CD14-positive monocyte (primary cell): ENCODE results near the gene PA2G4. TPM values are rescaled to one million over a fixed set of nuclear protein-coding genes. Genes with fewer than 3 reads are reported as not detected.

Experiments used
- DNase-seq, 3 donors: peaks; one replicate each; pipeline ENCODE4 v3.0.0-alpha.2; 2011 to 2022
- H2AFZ ChIP-seq: 2 replicates; pipeline ENCODE4 v1.6.0; 2012; ENCODE audit warnings: mild to moderate bottlenecking, low read depth, low read length, inconsistent platforms; ENCODE audit not compliant: insufficient read depth, poor library complexity, severe bottlenecking
- H3K27ac ChIP-seq, 2 donors: 1 replicate in 1 of 2; 2 replicates in 1 of 2; pipeline ENCODE4 v1.5.1; 2012 to 2013; ENCODE audit warnings: low read length in 2 of 2, control low read depth in 1 of 2, inconsistent platforms in 1 of 2, low read depth in 1 of 2, mild to moderate bottlenecking in 1 of 2
- H3K27me3 ChIP-seq, 2 donors: one replicate each; pipeline versions ENCODE4 v1.6.0 to v1.6.1; 2011 to 2013; ENCODE audit warnings: low read length in 2 of 2; ENCODE audit not compliant: control insufficient read depth in 2 of 2, insufficient read depth in 2 of 2
- H3K36me3 ChIP-seq, 2 donors: replicated peaks in 1 of 2; 1 replicate in 1 of 2; 2 replicates in 1 of 2; pipeline versions ENCODE4 v1.5.1 to v1.6.1; 2012 to 2013; ENCODE audit warnings: low read length in 2 of 2, control low read depth in 1 of 2, inconsistent platforms in 1 of 2, mild to moderate bottlenecking in 1 of 2; ENCODE audit not compliant: insufficient read depth in 2 of 2, control insufficient read depth in 1 of 2
- H3K4me1 ChIP-seq, 2 donors: 1 replicate in 1 of 2; 2 replicates in 1 of 2; pipeline versions ENCODE4 v1.5.1 to v1.6.1; 2012 to 2013; ENCODE audit warnings: low read length in 2 of 2, control low read depth in 1 of 2, inconsistent platforms in 1 of 2, mild to moderate bottlenecking in 1 of 2, moderate library complexity in 1 of 2; ENCODE audit not compliant: insufficient read depth in 2 of 2, control insufficient read depth in 1 of 2
- H3K4me2 ChIP-seq: replicated peaks from 2 replicates; pipeline ENCODE3; 2012; ENCODE audit warnings: low read length, moderate library complexity, mild to moderate bottlenecking; ENCODE audit not compliant: poor library complexity, severe bottlenecking; ENCODE audit errors: extremely low read depth
- H3K4me3 ChIP-seq, 3 experiments: fragments of 200-600 bp in 1 of 3; sonication (generic) in 1 of 3; replicated peaks in 1 of 3; 1 replicate in 2 of 3; 2 replicates in 1 of 3; pipeline ENCODE4 v1.5.1; 2011 to 2013; ENCODE audit warnings: low read length in 3 of 3, mild to moderate bottlenecking in 3 of 3, control low read depth in 2 of 3, low read depth in 2 of 3, inconsistent platforms in 1 of 3, moderate library complexity in 1 of 3
- H3K79me2 ChIP-seq: 2 replicates; pipeline ENCODE4 v1.6.0; 2012; ENCODE audit warnings: mild to moderate bottlenecking, control low read depth, inconsistent platforms, low read length, moderate library complexity; ENCODE audit not compliant: insufficient read depth
- H3K9ac ChIP-seq: 2 replicates; pipeline ENCODE4 v1.6.0; 2017; ENCODE audit warnings: low read length, mild to moderate bottlenecking; ENCODE audit not compliant: insufficient read depth, poor library complexity, severe bottlenecking
- H3K9me3 ChIP-seq, 2 donors: replicated peaks in 1 of 2; 1 replicate in 1 of 2; 2 replicates in 1 of 2; pipeline versions ENCODE4 v1.5.1 to v1.6.1; 2012 to 2013; ENCODE audit warnings: low read length in 2 of 2, control low read depth in 1 of 2; ENCODE audit not compliant: control insufficient read depth in 1 of 2, insufficient read depth in 1 of 2
- H4K20me1 ChIP-seq: 2 replicates; pipeline ENCODE4 v1.6.0; 2012; ENCODE audit warnings: mild to moderate bottlenecking, low read length, control low read depth, moderate library complexity; ENCODE audit not compliant: insufficient read depth
- H3K27ac Mint-ChIP-seq, 7 donors: one replicate each; pipeline ENCODE4 v1.8.0; 2020; ENCODE audit warnings: mild to moderate bottlenecking in 7 of 7, mixed read lengths in 7 of 7, moderate library complexity in 6 of 7, inconsistent platforms in 2 of 7
- H3K27me3 Mint-ChIP-seq, 3 donors: one replicate each; pipeline ENCODE4 v1.8.0; 2021 to 2022; ENCODE audit warnings: low read depth in 3 of 3, mild to moderate bottlenecking in 3 of 3, mixed read lengths in 3 of 3, moderate library complexity in 3 of 3, inconsistent platforms in 1 of 3
- H3K36me3 Mint-ChIP-seq, 2 donors: one replicate each; pipeline ENCODE4 v1.8.0; 2020; ENCODE audit warnings: mixed read lengths in 2 of 2, inconsistent platforms in 1 of 2, mild to moderate bottlenecking in 1 of 2
- H3K4me1 Mint-ChIP-seq: one replicate; pipeline ENCODE4 v1.8.0; 2020; ENCODE audit warnings: mild to moderate bottlenecking, mixed read lengths
- H3K4me3 Mint-ChIP-seq, 2 donors: one replicate each; pipeline ENCODE4 v1.8.0; 2020; ENCODE audit warnings: mild to moderate bottlenecking in 2 of 2, mixed read lengths in 2 of 2, moderate library complexity in 1 of 2
- H3K9me3 Mint-ChIP-seq, 7 donors: one replicate each; pipeline ENCODE4 v1.8.0; 2020 to 2022; ENCODE audit warnings: mixed read lengths in 7 of 7, mild to moderate bottlenecking in 6 of 7, moderate library complexity in 6 of 7, inconsistent platforms in 2 of 7
- WGBS: methylation state at CpG from one replicate; pipeline ENCODE4 v1.1.5; 2013; ENCODE audit warnings: missing lambda C conversion rate; ENCODE audit not compliant: insufficient coverage; 5-methylcytosine and 5-hydroxymethylcytosine counted together
- intact Hi-C, 2 donors: fragments of 100-400 bp; cut with micrococcal nuclease; formaldehyde crosslinking; loops; one replicate each; pipeline versions ENCODE4 v1.15.0 to v1.15.1; 2023
- polyA plus RNA-seq, 3 donors: library from polyadenylated mRNA; depleted of rRNA in 1 of 3; unstranded in 2 of 3; stranded (reverse) in 1 of 3; fragments of 300-500 nt in 2 of 3; fragments of >200 nt in 1 of 3; fragmentation: Illumina TruSeq in 2 of 3; gene quantifications; 1 replicate in 2 of 3; 2 replicates in 1 of 3; pipeline ENCODE4 v1.2.3, GENCODE V29; 2012 to 2021
- TF ChIP-seq, protein P1 (sequence below): fragments of 200-600 bp; IDR thresholded peaks from one replicate; pipeline ENCODE4 v1.8.0; 2022; ENCODE audit warnings: antibody characterized with exemption, mild to moderate bottlenecking

PA2G4 gene
- polyA plus RNA-seq, 3 donors = 83.0 to 84.2 (median 83.0) TPM

DNA sequence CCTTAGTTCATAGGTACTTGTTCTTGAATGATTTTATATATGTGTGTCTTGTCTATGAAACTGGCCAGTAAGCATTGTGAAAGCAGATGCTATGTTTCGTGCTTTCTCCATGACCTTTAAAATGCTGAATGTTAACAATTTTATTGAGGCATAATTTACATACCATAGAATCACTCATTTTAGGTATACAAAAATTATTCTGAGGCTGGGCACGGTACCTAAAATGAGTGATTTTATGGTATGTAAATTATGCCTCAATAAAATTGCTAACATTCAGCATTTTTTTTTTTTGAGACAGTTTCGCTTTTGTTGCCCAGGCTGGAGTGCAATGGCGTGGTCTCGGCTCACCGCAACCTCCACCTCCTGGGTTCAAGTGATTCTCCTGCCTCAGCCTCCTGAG is 30.5 kb downstream of the PA2G4 start:
- Mint-ChIP-seq H3K27me3 (peaks cover 0 to 4% (median 2%) of the 10 kb centered on the region in 3 donors), H3K4me3 (no peak overlapping the region), H3K9me3 (peaks cover 0 to 4% (median 0%) of the 10 kb centered on the region in 7 donors), H3K27ac (no peak overlapping the region), H3K4me1 (peaks cover 6% of the 10 kb centered on the region), H3K36me3 (peaks cover 84 to 93% of the 10 kb centered on the region in 2 donors)
- no CpG with 5 or more reads among the region's 6 CpGs for WGBS
- H3K79me2 ChIP-seq = peaks cover 11% of the 10 kb centered on the region
- no peaks in the 10 kb centered on the region for H4K20me1 ChIP-seq
- peaks cover 78 to 97% of the 10 kb centered on the region in 2 donors for H3K36me3 ChIP-seq
- no peak overlapping the region for H3K9ac ChIP-seq
- no peak overlapping the region for H3K27ac ChIP-seq
- TF ChIP-seq, protein P1, sequence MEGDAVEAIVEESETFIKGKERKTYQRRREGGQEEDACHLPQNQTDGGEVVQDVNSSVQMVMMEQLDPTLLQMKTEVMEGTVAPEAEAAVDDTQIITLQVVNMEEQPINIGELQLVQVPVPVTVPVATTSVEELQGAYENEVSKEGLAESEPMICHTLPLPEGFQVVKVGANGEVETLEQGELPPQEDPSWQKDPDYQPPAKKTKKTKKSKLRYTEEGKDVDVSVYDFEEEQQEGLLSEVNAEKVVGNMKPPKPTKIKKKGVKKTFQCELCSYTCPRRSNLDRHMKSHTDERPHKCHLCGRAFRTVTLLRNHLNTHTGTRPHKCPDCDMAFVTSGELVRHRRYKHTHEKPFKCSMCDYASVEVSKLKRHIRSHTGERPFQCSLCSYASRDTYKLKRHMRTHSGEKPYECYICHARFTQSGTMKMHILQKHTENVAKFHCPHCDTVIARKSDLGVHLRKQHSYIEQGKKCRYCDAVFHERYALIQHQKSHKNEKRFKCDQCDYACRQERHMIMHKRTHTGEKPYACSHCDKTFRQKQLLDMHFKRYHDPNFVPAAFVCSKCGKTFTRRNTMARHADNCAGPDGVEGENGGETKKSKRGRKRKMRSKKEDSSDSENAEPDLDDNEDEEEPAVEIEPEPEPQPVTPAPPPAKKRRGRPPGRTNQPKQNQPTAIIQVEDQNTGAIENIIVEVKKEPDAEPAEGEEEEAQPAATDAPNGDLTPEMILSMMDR = no peak
- H3K4me2 ChIP-seq = no peak overlapping the region
- H3K27me3 ChIP-seq = no peaks in the 10 kb centered on the region
- intact Hi-C loops = no loop called here
- no peaks in the 10 kb centered on the region for H3K9me3 ChIP-seq
- H3K4me1 ChIP-seq = peaks cover 4 to 5% of the 10 kb centered on the region in 2 donors
- no peak overlapping the region for H2AFZ ChIP-seq
- H3K4me3 ChIP-seq = no peak overlapping the region
- no peak for DNase-seq

DNA sequence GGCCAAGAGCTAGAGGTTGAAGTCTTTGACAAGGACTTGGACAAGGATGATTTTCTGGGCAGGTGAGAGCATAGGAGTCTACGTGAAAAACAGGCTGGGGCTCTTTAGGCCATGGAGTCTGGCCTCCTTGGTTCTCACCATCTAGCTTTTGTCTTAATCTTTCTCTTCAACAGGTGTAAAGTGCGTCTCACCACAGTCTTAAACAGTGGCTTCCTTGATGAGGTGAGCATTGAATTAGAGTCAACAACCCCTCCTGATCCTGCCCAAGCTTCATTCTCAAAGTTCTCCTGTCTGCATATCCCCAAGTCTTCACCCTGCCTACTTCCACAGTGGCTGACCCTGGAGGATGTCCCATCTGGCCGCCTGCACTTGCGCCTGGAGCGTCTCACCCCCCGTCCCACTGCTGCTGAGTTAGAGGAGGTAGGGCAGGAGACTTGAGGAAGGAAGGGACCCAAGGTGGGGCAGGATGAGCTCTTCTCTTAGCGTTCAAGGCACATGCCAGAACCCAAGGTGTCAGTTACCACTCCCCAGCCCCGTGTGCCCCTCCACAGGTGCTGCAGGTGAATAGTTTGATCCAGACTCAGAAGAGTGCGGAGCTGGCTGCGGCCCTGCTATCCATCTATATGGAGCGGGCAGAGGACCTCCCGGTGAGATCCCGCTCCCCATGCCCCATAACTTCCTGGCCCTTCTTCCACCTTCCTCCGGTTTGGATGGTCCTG is 33.7 kb downstream of the PA2G4 start:
- no peak for DNase-seq
- H3K27ac Mint-ChIP-seq = no peak overlapping the region
- Histone ChIP-seq H3K79me2 (no peaks in the 10 kb centered on the region), H3K27ac (no peak overlapping the region), H3K4me1 (peaks cover 14 to 15% of the 10 kb centered on the region in 2 donors), H3K9ac (no peak overlapping the region), H3K27me3 (no peaks in the 10 kb centered on the region), H3K4me2 (no peak overlapping the region), H3K9me3 (no peaks in the 10 kb centered on the region), H3K36me3 (peaks cover 68 to 88% of the 10 kb centered on the region in 2 donors), H2AFZ (no peak overlapping the region), H4K20me1 (no peaks in the 10 kb centered on the region), H3K4me3 (no peak overlapping the region)
- H3K4me1 Mint-ChIP-seq = peaks cover 15% of the 10 kb centered on the region
- peaks cover 75 to 85% of the 10 kb centered on the region in 2 donors for H3K36me3 Mint-ChIP-seq
- H3K27me3 Mint-ChIP-seq = peaks cover 0 to 2% (median 2%) of the 10 kb centered on the region in 3 donors
- 73% methylated on average over 2 of the region's 14 CpGs for WGBS
- intact Hi-C loops = no loop called here
- no peaks in the 10 kb centered on the region for H3K9me3 Mint-ChIP-seq
- TF ChIP-seq, protein P1 = no peak
- H3K4me3 Mint-ChIP-seq = no peak overlapping the region
